Neuron (in vitro differentiated cells): ENCODE measurements around the gene ANKRD60.

ENCODE experiments used
- H2AFZ ChIP-seq: one replicate; pipeline ENCODE4 v1.6.1; 2013; ENCODE audit warnings: low read depth, mild to moderate bottlenecking, inconsistent platforms, low read length, moderate library complexity
- H3K27me3 ChIP-seq: one replicate; pipeline ENCODE4 v1.6.1; 2013; ENCODE audit warnings: low read length; ENCODE audit not compliant: insufficient read depth
- H3K36me3 ChIP-seq: one replicate; pipeline ENCODE4 v1.6.1; 2013; ENCODE audit warnings: low read length; ENCODE audit not compliant: insufficient read depth
- H3K4me1 ChIP-seq: one replicate; pipeline ENCODE4 v1.6.1; 2013; ENCODE audit warnings: low read length; ENCODE audit not compliant: insufficient read depth
- H3K4me3 ChIP-seq: 2 replicates; pipeline ENCODE4 v1.5.1; 2013; ENCODE audit warnings: mild to moderate bottlenecking, low read length, moderate library complexity
- H3K9me3 ChIP-seq: one replicate; pipeline ENCODE4 v1.6.1; 2013; ENCODE audit warnings: low read length

Gene ANKRD60

GRCh38 chr20:58224974-58225373 is 3.5 kb downstream of the ANKRD60 start:
- Histone ChIP-seq H3K36me3 (no peaks in the 10 kb centered on the region), H3K27me3 (peaks cover 73% of the 10 kb centered on the region), H2AFZ (no peak overlapping the region), H3K4me3 (no peak overlapping the region), H3K4me1 (peaks cover 3% of the 10 kb centered on the region), H3K9me3 (peaks cover 4% of the 10 kb centered on the region)

DNA sequence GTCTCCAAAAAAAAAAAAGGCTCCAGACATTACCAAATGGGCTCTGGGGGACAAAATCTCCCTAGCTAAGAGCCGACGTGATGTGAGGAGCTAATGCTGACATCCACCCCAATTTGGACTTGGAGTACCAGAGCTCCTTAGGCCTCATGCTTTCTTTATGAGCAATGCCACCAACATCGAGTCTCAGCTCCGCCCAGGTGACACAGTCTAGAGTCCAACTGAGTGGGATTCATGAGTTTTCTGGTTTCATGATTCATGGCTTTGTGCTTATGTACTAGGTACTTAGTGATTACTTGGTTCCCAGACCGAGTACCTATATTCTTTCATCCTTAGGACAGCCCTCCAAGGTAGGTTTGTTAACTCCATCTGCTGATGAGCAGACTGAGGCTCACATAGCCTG is 4.4 kb downstream of the ANKRD60 start:
- Histone ChIP-seq H3K9me3 (peaks cover 4% of the 10 kb centered on the region), H3K4me3 (no peak overlapping the region), H3K36me3 (no peaks in the 10 kb centered on the region), H3K27me3 (peaks cover 70% of the 10 kb centered on the region), H2AFZ (no peak overlapping the region), H3K4me1 (peaks cover 3% of the 10 kb centered on the region)

DNA sequence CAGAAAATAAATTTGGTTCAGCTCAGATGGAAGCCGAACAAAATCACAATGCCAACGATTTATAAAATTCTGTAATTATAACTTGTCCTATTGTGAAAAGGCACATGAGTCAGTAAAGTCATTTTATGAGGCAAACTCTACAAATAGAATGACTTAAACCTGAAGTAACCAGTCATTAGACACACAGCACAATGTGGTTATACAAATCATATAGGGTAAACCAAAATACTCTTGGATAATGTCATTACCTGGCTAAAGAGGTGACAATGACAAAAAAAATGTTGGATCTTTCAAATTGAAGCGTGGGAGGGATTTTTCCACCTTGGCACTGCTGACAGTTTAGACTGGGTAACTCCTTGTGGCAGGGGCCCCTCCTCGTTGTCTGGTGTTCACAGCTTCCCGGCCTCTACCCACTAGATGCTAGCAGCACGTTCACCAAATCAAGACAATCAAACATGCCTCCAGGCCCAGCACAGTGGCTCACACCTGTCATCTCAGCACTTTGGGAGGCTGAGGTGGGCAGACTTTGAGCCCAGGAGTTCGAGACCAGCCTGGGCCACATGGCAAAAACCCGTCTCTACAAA is 5.0 kb downstream of the ANKRD60 start:
- no peaks in the 10 kb centered on the region for H3K36me3 ChIP-seq
- peaks cover 65% of the 10 kb centered on the region for H3K27me3 ChIP-seq
- no peaks in the 10 kb centered on the region for H3K4me1 ChIP-seq
- H2AFZ ChIP-seq: no peak overlapping the region
- peaks cover 4% of the 10 kb centered on the region for H3K9me3 ChIP-seq
- H3K4me3 ChIP-seq: no peak overlapping the region

GRCh38 chr20:58222446-58222845 is 6.0 kb downstream of the ANKRD60 start:
- H3K27me3 ChIP-seq: peaks cover 56% of the 10 kb centered on the region
- no peak overlapping the region for H3K4me3 ChIP-seq
- H2AFZ ChIP-seq: no peak overlapping the region
- H3K9me3 ChIP-seq: peaks cover 2% of the 10 kb centered on the region
- no peaks in the 10 kb centered on the region for H3K36me3 ChIP-seq
- no peaks in the 10 kb centered on the region for H3K4me1 ChIP-seq

- Histone ChIP-seq H3K4me1 (no peaks in the 10 kb centered on the region), H3K9me3 (no peaks in the 10 kb centered on the region), H3K27me3 (peaks cover 31% of the 10 kb centered on the region), H3K4me3 (no peak overlapping the region), H3K36me3 (no peaks in the 10 kb centered on the region), H2AFZ (no peak overlapping the region)
Observed at GRCh38 chr20:58219342-58219700, 9.1 kb downstream of the ANKRD60 start.

DNA sequence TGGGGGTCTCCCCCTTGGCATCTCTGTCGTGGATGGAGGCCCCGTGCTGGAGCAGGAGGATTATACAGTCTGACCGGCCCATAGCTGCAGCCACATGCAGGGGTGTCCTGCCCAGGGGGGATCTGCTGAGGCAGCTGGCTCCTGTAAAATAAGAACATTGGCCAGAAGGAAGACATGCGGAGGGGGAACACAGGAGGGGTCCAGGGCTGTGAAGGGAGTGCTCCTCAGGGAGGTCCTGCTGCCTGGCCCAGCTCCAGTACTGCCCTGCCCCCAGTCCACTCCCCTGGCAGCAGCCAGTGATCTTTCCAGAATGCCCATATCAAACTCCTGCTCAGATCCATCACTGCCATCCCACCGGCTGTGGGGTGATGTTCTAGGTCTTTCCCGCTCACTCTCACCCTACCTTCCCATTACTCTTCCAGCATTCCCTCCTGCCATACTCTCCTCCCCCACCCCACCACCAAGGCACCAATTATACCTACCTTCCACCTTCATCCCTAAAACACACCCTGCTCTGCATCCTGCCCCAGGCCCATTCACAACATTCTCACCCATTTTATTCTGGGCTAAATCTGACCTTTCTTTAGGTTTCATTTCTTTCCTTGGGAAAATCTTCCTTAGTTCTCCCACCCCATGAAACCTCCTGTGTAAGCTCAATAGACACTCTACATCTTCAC is 9.7 kb downstream of the ANKRD60 start:
- no peaks in the 10 kb centered on the region for H3K9me3 ChIP-seq
- H3K4me1 ChIP-seq: peaks cover 5% of the 10 kb centered on the region
- H2AFZ ChIP-seq: no peak overlapping the region
- H3K27me3 ChIP-seq: peaks cover 26% of the 10 kb centered on the region
- no peaks in the 10 kb centered on the region for H3K36me3 ChIP-seq
- H3K4me3 ChIP-seq: no peak overlapping the region

GRCh38 chr20:58216334-58216733 is 12.1 kb downstream of the ANKRD60 start:
- peaks cover 7% of the 10 kb centered on the region for H3K27me3 ChIP-seq
- no peaks in the 10 kb centered on the region for H3K9me3 ChIP-seq
- H2AFZ ChIP-seq: no peak overlapping the region
- H3K4me1 ChIP-seq: peaks cover 7% of the 10 kb centered on the region
- no peak overlapping the region for H3K4me3 ChIP-seq
- H3K36me3 ChIP-seq: no peaks in the 10 kb centered on the region

DNA sequence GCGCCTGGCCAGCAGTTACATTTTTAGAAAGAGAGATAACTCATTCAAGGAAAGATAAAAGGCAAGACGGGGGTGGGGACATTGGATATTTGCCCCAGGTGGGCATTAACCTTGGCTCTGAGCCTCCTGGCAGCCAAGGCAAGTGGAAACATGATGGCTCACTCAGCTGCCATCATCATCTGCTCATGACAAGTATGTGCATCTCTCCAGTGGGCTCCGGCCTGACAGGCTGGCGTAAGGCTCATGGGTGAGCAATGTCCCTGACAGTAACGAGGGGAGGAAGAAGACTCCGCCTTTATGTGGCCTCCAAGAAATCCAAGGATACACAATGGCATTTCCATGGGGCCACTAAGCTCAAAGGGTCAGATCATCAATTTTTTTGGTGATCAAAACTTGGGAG is 13.3 kb downstream of the ANKRD60 start:
- Histone ChIP-seq H3K9me3 (no peaks in the 10 kb centered on the region), H2AFZ (no peak overlapping the region), H3K4me1 (peaks cover 7% of the 10 kb centered on the region), H3K4me3 (no peak overlapping the region), H3K36me3 (no peaks in the 10 kb centered on the region), H3K27me3 (peaks cover 6% of the 10 kb centered on the region)

DNA sequence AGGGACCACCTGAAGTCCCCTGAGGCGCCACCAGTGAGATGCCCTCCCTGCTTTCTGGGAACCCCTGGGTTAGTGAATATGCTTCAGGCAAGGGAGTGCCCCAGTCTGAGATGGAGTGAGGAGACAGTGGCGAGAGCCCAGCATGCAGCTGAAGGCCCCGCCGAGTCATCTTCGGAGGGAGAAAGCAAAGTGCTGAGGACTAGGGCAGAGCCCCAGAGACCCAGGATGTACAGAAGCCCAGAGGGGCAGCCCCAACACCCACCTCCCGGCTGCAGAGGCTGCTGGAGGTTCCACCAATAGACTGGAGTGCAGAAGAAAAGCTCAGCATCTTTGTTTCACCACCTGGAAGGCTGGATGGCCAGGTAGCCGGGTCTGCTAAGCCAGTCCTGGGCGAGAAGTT is 14.1 kb downstream of the ANKRD60 start:
- Histone ChIP-seq H3K36me3 (no peaks in the 10 kb centered on the region), H3K4me1 (peaks cover 7% of the 10 kb centered on the region), H2AFZ (no peak overlapping the region), H3K9me3 (no peaks in the 10 kb centered on the region), H3K4me3 (no peak overlapping the region), H3K27me3 (peaks cover 3% of the 10 kb centered on the region)

- Histone ChIP-seq H3K27me3 (peaks cover 7% of the 10 kb centered on the region), H3K36me3 (no peaks in the 10 kb centered on the region), H3K4me1 (peaks cover 7% of the 10 kb centered on the region), H2AFZ (no peak overlapping the region), H3K9me3 (no peaks in the 10 kb centered on the region), H3K4me3 (no peak overlapping the region)
Observed at GRCh38 chr20:58213716-58214115, 14.7 kb downstream of the ANKRD60 start.

DNA sequence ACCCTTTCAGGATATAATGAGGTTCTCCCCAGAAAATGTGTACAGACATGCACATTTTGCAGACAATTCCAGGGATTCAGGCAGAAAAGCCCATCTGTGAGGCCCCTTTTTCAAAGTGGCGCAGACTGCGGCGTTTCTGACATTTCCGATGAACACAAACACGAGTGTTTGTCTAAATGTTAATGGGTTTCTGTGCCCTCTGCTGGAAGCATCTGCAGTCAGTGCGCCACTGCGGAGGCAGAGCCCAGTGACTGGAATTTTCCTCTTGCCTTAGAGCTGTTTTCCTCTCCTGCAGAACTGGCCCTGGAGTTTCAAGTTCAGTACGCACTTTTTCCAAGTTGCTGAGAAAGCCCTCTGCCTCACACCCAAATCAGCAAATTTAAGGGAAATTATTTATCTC is 15.3 kb downstream of the ANKRD60 start:
- H2AFZ ChIP-seq: no peak overlapping the region
- no peak overlapping the region for H3K4me3 ChIP-seq
- peaks cover 7% of the 10 kb centered on the region for H3K4me1 ChIP-seq
- peaks cover 10% of the 10 kb centered on the region for H3K27me3 ChIP-seq
- H3K9me3 ChIP-seq: no peaks in the 10 kb centered on the region
- H3K36me3 ChIP-seq: no peaks in the 10 kb centered on the region

DNA sequence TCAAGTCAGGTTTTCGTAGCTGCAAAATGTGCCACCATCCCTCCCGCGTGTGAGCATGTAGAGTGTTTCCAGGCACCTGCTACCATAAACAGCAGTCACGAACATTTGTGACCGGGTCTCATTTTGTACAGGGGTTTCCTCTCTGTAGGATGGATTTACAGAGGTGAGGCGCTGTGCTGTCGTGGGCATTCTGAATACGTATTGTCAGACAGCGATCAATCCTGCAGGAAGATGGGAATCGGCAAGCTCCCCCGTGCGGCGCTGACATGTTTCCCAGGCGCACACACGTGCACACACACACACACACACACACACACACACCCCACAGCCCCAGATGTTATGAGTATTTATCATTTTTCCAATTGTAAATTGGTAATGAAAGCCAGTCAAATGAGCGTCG is 15.8 kb downstream of the ANKRD60 start:
- Histone ChIP-seq H3K36me3 (no peaks in the 10 kb centered on the region), H3K4me3 (no peak overlapping the region), H3K4me1 (peaks cover 7% of the 10 kb centered on the region), H3K27me3 (peaks cover 10% of the 10 kb centered on the region), H2AFZ (no peak overlapping the region), H3K9me3 (no peaks in the 10 kb centered on the region)

DNA sequence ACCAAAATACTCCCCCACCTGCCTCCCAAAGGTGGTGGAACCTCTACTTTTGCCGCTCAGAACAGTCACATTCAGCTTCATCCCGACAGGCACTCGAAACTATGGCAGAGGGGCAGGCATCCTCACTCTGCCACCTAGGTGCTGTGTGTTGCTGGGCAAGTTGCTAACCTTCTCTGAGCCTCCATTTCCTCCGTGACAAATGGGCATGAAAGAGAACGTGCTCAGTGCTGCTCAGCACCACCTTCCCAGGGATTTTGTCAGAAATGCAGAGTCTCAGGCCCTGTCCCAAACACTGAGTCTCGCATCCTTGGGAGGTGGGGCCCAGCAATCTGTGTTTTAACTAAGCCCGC is 18.1 kb downstream of the ANKRD60 start:
- Histone ChIP-seq H2AFZ (no peak overlapping the region), H3K9me3 (no peaks in the 10 kb centered on the region), H3K27me3 (peaks cover 18% of the 10 kb centered on the region), H3K4me3 (no peak overlapping the region), H3K4me1 (peaks cover 7% of the 10 kb centered on the region), H3K36me3 (no peaks in the 10 kb centered on the region)
